SK-N-SH (cell line): Measurements from ENCODE around the gene TACSTD2. TPM values are rescaled to one million over a fixed set of nuclear protein-coding genes. Genes with fewer than 3 reads are reported as not detected.

Experiments
- CTCF ChIA-PET: fragments of 300-600, 350-600 bp; formaldehyde crosslinking; extraction: SDS; loops from one replicate; lab custom pipeline; 2021; lab: Yijun Ruan, JAX
- POLR2A ChIA-PET: fragments of 350-600 bp; sonication (Branson Sonifier 250); formaldehyde crosslinking; extraction: SDS; loops from one replicate; lab custom pipeline; 2020; ENCODE audit warnings: antibody characterized with exemption, inconsistent platforms; lab: Yijun Ruan, JAX
- DNase-seq: peaks from one replicate; pipeline ENCODE4 v3.0.0; 2012
- H2AFZ ChIP-seq: fragments of 200-600 bp; sonication (generic); 2 replicates; pipeline ENCODE4 v1.8.1; 2016; ENCODE audit warnings: antibody characterized with exemption, mild to moderate bottlenecking, low read depth
- H3F3A ChIP-seq: fragments of 200-600 bp; sonication (generic); replicated peaks from 2 replicates; pipeline ENCODE3; 2016; ENCODE audit warnings: antibody characterized with exemption, mild to moderate bottlenecking; ENCODE audit not compliant: insufficient read depth
- H3K27ac ChIP-seq, 2 experiments: fragments of 200-500 bp in 1 of 2; fragments of 200-600 bp in 1 of 2; sonication (Bioruptor generic) in 1 of 2; sonication (generic), shearing (Covaris generic) in 1 of 2; 2 replicates each; pipeline versions ENCODE4 v1.5.1 to v1.6.1; 2014 to 2016; ENCODE audit warnings: low read depth in 2 of 2, inconsistent platforms in 1 of 2, low read length in 1 of 2, mild to moderate bottlenecking in 1 of 2, mixed read lengths in 1 of 2
- H3K27me3 ChIP-seq: fragments of 200-600 bp; sonication (generic), shearing (Covaris generic); 2 replicates; pipeline ENCODE4 v1.6.1; 2016; ENCODE audit warnings: mixed run types; ENCODE audit not compliant: insufficient read depth
- H3K36me3 ChIP-seq, 2 experiments: fragments of 200-500 bp in 1 of 2; fragments of 200-600 bp in 1 of 2; sonication (Bioruptor generic) in 1 of 2; sonication (generic) in 1 of 2; replicated peaks in 1 of 2; 2 replicates each; pipeline versions ENCODE3 to v1.5.1; 2014 to 2016; ENCODE audit warnings: low read length in 1 of 2, mild to moderate bottlenecking in 1 of 2; ENCODE audit not compliant: insufficient read depth in 2 of 2, control insufficient read depth in 1 of 2
- H3K4me1 ChIP-seq, 2 experiments: fragments of 200-500 bp in 1 of 2; fragments of 200-600 bp in 1 of 2; sonication (Bioruptor generic) in 1 of 2; sonication (generic), shearing (Covaris generic) in 1 of 2; 2 replicates each; pipeline versions ENCODE4 v1.5.1 to v1.6.1; 2014 to 2016; ENCODE audit warnings: low read depth in 1 of 2, low read length in 1 of 2, mixed run types in 1 of 2; ENCODE audit not compliant: insufficient read depth in 2 of 2, control insufficient read depth in 1 of 2
- H3K4me2 ChIP-seq: fragments of 200-600 bp; sonication (generic), shearing (Covaris generic); 2 replicates; pipeline ENCODE4 v1.6.1; 2017; ENCODE audit warnings: mixed run types
- H3K4me3 ChIP-seq, 2 experiments: fragments of 200-500 bp in 1 of 2; fragments of 200-600 bp in 1 of 2; sonication (Bioruptor generic) in 1 of 2; sonication (generic), shearing (Covaris generic) in 1 of 2; 2 replicates each; pipeline versions ENCODE4 v1.5.1 to v1.8.1; 2014 to 2016; ENCODE audit warnings: low read depth in 2 of 2, inconsistent platforms in 1 of 2, low read length in 1 of 2, mild to moderate bottlenecking in 1 of 2, mixed read lengths in 1 of 2, moderate library complexity in 1 of 2
- H3K79me2 ChIP-seq: fragments of 200-600 bp; sonication (generic); 2 replicates; pipeline ENCODE4 v1.8.1; 2017; ENCODE audit warnings: mild to moderate bottlenecking; ENCODE audit not compliant: insufficient read depth
- H3K9ac ChIP-seq: fragments of 200-600 bp; sonication (generic); 2 replicates; pipeline ENCODE4 v1.6.1; 2017; ENCODE audit warnings: mixed run types
- H3K9me2 ChIP-seq: fragments of 200-600 bp; sonication (generic); 2 replicates; pipeline ENCODE4 v1.6.1; 2017; ENCODE audit warnings: mixed run types
- H3K9me3 ChIP-seq: fragments of 200-600 bp; sonication (generic); 2 replicates; pipeline ENCODE4 v1.6.1; 2017; ENCODE audit warnings: mixed run types, mild to moderate bottlenecking, moderate library complexity
- H4K20me1 ChIP-seq: fragments of 200-600 bp; sonication (generic); 2 replicates; pipeline ENCODE4 v1.6.1; 2017; ENCODE audit warnings: mild to moderate bottlenecking, mixed run types; ENCODE audit not compliant: insufficient read depth
- EZH2phosphoT487 ChIP-seq: fragments of 200-600 bp; sonication (generic); IDR thresholded peaks from 2 replicates; pipeline ENCODE4 v1.6.1; 2017; ENCODE audit warnings: low read depth, mixed run types, mild to moderate bottlenecking, antibody characterized with exemption, moderate library complexity, borderline replicate concordance
- FOXJ3 ChIP-seq: sonication (generic); formaldehyde crosslinking; IDR thresholded peaks from 2 replicates; pipeline ENCODE4 v1.5.1; 2020; ENCODE audit warnings: mild to moderate bottlenecking, missing genetic modification reagents
- FOXM1 ChIP-seq: IDR thresholded peaks from 2 replicates; pipeline ENCODE4 v1.4.0; 2012; ENCODE audit warnings: low read depth, mild to moderate bottlenecking
- GATA2 ChIP-seq: sonication (generic); formaldehyde crosslinking; IDR thresholded peaks from 2 replicates; pipeline ENCODE4 v1.5.0; 2020; ENCODE audit warnings: mild to moderate bottlenecking, missing genetic modification reagents
- IRF3 ChIP-seq: fragments of 150-350 bp; IDR thresholded peaks from 2 replicates; pipeline ENCODE4 v1.6.1; 2016; ENCODE audit warnings: mild to moderate bottlenecking, low read depth, low read length
- JUND ChIP-seq: IDR thresholded peaks from 2 replicates; pipeline ENCODE4 v1.4.0; 2012
- MAX ChIP-seq: IDR thresholded peaks from 2 replicates; pipeline ENCODE4 v1.4.0; 2012; ENCODE audit warnings: low read depth
- MEF2A ChIP-seq: IDR thresholded peaks from 2 replicates; pipeline ENCODE4 v1.4.0; 2012; ENCODE audit warnings: low read depth, borderline replicate concordance
- NFIC ChIP-seq: IDR thresholded peaks from 2 replicates; pipeline ENCODE4 v1.4.0; 2012; ENCODE audit warnings: borderline replicate concordance
- POLR2AphosphoS5 ChIP-seq: IDR thresholded peaks from 2 replicates; pipeline ENCODE4 v1.6.1; 2012; ENCODE audit warnings: low read depth, low read length
- RAD21 ChIP-seq: IDR thresholded peaks from 2 replicates; pipeline ENCODE4 v1.6.1; 2012; ENCODE audit warnings: mild to moderate bottlenecking, low read length
- REST ChIP-seq: IDR thresholded peaks from 2 replicates; pipeline ENCODE4 v1.6.1; 2012; ENCODE audit warnings: mild to moderate bottlenecking, low read depth, low read length, moderate library complexity
- USF1 ChIP-seq: IDR thresholded peaks from 2 replicates; pipeline ENCODE4 v1.4.0; 2012; ENCODE audit warnings: low read depth, borderline replicate concordance
- USF2 ChIP-seq: fragments of 150-350 bp; IDR thresholded peaks from 2 replicates; pipeline ENCODE4 v1.6.1; 2017; ENCODE audit warnings: antibody characterized with exemption, low read length, low read depth, borderline replicate concordance
- WGBS: methylation state at CpG from one replicate; pipeline ENCODE4 v1.1.6; 2017; ENCODE audit warnings: low lambda C conversion rate; 5-methylcytosine and 5-hydroxymethylcytosine counted together
- polyA plus RNA-seq, 3 experiments: library from polyadenylated mRNA; depleted of rRNA; stranded (reverse); fragments of >200 nt; gene quantifications; 2 replicates each; pipeline ENCODE4 v1.2.3, GENCODE V29; 2012

Gene TACSTD2
- polyA plus RNA-seq, 1 of the 3 experiments (the other 2 are of a cell fraction): 0.02 TPM

GRCh38 chr1:58586271-58586670, 9.2 kb upstream of the TACSTD2 start (continued):
- TF ChIP-seq MEF2A (no peak), FOXJ3 (CRISPR knock-in tag) (no peak), REST (no peak), RAD21 (no peak), JUND (no peak), NFIC (no peak)

- H3K9me2 ChIP-seq: no peaks in the 10 kb centered on the region
- DNase-seq: no peak
- POLR2A ChIA-PET: interaction anchor here (1.2 kb wide), 1 partner anchor 9 kb away, joined by 3 read pairs; no protein-coding TSS in a partner anchor
- no peak overlapping the region for H3K9ac ChIP-seq
- no peak overlapping the region for H2AFZ ChIP-seq
- 91% methylated on average over 3 of the region's 3 CpGs for WGBS
- no peaks in the 10 kb centered on the region for H3K79me2 ChIP-seq
- CTCF ChIA-PET: interaction anchor here (1.0 to 1.2 kb wide), 2 partner anchors 10 to 12 kb away, joined by 3 read pairs; no protein-coding TSS in a partner anchor
- H3K9me3 ChIP-seq: no peaks in the 10 kb centered on the region
- H3K36me3 ChIP-seq: no peaks in the 10 kb centered on the region
- no peak overlapping the region for H3K4me2 ChIP-seq
- H3K27me3 ChIP-seq: no peaks in the 10 kb centered on the region
- H4K20me1 ChIP-seq: no peaks in the 10 kb centered on the region
- H3K4me3 ChIP-seq: no peak overlapping the region
- TF ChIP-seq MAX (no peak), MEF2A (no peak), USF2 (no peak), IRF3 (no peak), EZH2phosphoT487 (no peak), USF1 (no peak), FOXM1 (no peak), JUND (no peak), GATA2 (CRISPR knock-in tag) (no peak), POLR2AphosphoS5 (no peak)
- H3K4me1 ChIP-seq: peaks cover 0 to 12% of the 10 kb centered on the region in 2 experiments; a peak in 2 of 4 replicates
- peak overlapping the region; percentile 48 to 85; a peak in 2 of 4 replicates for H3K27ac ChIP-seq
- peaks cover 12% of the 10 kb centered on the region for H3F3A ChIP-seq
Measured at GRCh38 chr1:58585581-58586151, 8.6 kb upstream of the TACSTD2 start.
